Loucy (cell line): ENCODE measurements around the gene FAM185A.
"Not testable (repeated sequence)": the region's sequence is repeated elsewhere in the genome, so short reads cannot be mapped to it uniquely, and the experiment has no call there.

Experiments
- EZH2phosphoT487 ChIP-seq: fragments of 200-600 bp; IDR thresholded peaks from 2 replicates; pipeline ENCODE4 v1.6.1; 2018; ENCODE audit warnings: antibody characterized with exemption, mild to moderate bottlenecking, moderate library complexity, borderline replicate concordance
- TF ChIP-seq, protein P1 (sequence below): fragments of 200-600 bp; sonication (generic); conservative IDR thresholded peaks from 2 replicates; pipeline ENCODE4 v1.5.1; 2014; ENCODE audit warnings: mild to moderate bottlenecking, antibody characterized with exemption, low read length

DNA sequence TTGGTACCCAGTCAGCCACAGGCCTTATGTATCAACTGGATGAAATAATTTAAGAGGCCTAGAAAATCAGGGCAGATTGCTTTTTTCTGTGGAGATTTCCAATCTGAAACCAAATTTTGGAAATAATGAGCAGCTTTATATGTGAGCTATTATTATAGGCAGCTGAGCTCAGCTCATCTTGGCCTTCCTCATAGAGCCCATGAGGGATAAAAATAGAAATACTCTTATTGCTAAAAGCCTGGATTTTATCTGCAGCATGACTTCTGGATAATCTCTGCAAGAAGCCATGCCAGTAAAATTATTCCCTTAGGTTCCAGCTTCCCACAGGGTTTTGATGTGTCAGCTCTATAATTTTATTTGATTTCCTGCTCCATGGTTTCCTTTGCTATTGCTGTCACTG is 43.0 kb downstream of the FAM185A start:
- TF ChIP-seq, protein P1, sequence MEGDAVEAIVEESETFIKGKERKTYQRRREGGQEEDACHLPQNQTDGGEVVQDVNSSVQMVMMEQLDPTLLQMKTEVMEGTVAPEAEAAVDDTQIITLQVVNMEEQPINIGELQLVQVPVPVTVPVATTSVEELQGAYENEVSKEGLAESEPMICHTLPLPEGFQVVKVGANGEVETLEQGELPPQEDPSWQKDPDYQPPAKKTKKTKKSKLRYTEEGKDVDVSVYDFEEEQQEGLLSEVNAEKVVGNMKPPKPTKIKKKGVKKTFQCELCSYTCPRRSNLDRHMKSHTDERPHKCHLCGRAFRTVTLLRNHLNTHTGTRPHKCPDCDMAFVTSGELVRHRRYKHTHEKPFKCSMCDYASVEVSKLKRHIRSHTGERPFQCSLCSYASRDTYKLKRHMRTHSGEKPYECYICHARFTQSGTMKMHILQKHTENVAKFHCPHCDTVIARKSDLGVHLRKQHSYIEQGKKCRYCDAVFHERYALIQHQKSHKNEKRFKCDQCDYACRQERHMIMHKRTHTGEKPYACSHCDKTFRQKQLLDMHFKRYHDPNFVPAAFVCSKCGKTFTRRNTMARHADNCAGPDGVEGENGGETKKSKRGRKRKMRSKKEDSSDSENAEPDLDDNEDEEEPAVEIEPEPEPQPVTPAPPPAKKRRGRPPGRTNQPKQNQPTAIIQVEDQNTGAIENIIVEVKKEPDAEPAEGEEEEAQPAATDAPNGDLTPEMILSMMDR, result not testable (repeated sequence)
- not testable (repeated sequence) for TF ChIP-seq EZH2phosphoT487
